ENCODE measurements around the gene NR3C2.

NR3C2 gene

GRCh38 chr4:148057984-148058859 is 384.0 kb downstream of the NR3C2 start:
- FAIRE-seq (no peak), DNase-seq (ENCODE audit: low spot score) (no peak)

- DNase-seq (ENCODE audit: low spot score) = no peak
- no peak for FAIRE-seq
Observed at GRCh38 chr4:148057516-148057915, 384.7 kb downstream of the NR3C2 start.

GRCh38 chr4:148056879-148057278 is 385.3 kb downstream of the NR3C2 start:
- FAIRE-seq = peak; percentile 53
- peak; percentile 40 for DNase-seq (ENCODE audit: low spot score)

- DNase-seq (ENCODE audit: low spot score) (no peak), FAIRE-seq (no peak)
Observed at GRCh38 chr4:148055844-148056243, 386.4 kb downstream of the NR3C2 start.

- DNase-seq (ENCODE audit: low spot score) = no peak
- FAIRE-seq = no peak
Observed at GRCh38 chr4:148054275-148054674, 387.9 kb downstream of the NR3C2 start.

GRCh38 chr4:148053298-148054003 is 388.8 kb downstream of the NR3C2 start:
- FAIRE-seq (no peak), DNase-seq (ENCODE audit: low spot score) (no peak)

- FAIRE-seq (no peak), DNase-seq (ENCODE audit: low spot score) (no peak)
Observed at GRCh38 chr4:148052448-148052847, 389.8 kb downstream of the NR3C2 start.

- no peak for DNase-seq (ENCODE audit: low spot score)
- no peak for FAIRE-seq
Observed at GRCh38 chr4:148051403-148051802, 390.8 kb downstream of the NR3C2 start.

GRCh38 chr4:148048598-148048997 is 393.6 kb downstream of the NR3C2 start:
- DNase-seq (ENCODE audit: low spot score) = no peak
- FAIRE-seq = no peak

- FAIRE-seq = no peak
Observed at GRCh38 chr4:148044912-148045352, 397.3 kb downstream of the NR3C2 start.

GRCh38 chr4:148044089-148044911 is 397.9 kb downstream of the NR3C2 start:
- FAIRE-seq (no peak), DNase-seq (ENCODE audit: low spot score) (no peak)

More at GRCh38 chr4:148044912-148045352, 397.3 kb downstream of the NR3C2 start:
- DNase-seq (ENCODE audit: low spot score) = no peak

- FAIRE-seq = no peak
- no peak for DNase-seq (ENCODE audit: low spot score)
Observed at GRCh38 chr4:148041606-148042329, 400.4 kb downstream of the NR3C2 start.

- DNase-seq (ENCODE audit: low spot score) = no peak
- FAIRE-seq = no peak
Observed at GRCh38 chr4:148034813-148035212, 407.4 kb downstream of the NR3C2 start.

- no peak for FAIRE-seq
- DNase-seq (ENCODE audit: low spot score) = no peak
Observed at GRCh38 chr4:148030193-148030873, 411.9 kb downstream of the NR3C2 start.

GRCh38 chr4:148029781-148030180 is 412.4 kb downstream of the NR3C2 start:
- no peak for FAIRE-seq
- no peak for DNase-seq (ENCODE audit: low spot score)

All from RCC 7860 (cell line).